ENCODE results near the gene PLCB2.

Gene PLCB2

GRCh38 chr15:40342416-40343320 is 34.9 kb upstream of the PLCB2 start:
- DNase-seq (ENCODE audit: low spot score), result no peak

- DNase-seq (ENCODE audit: low spot score), result peak; percentile 91
Measured at GRCh38 chr15:40340740-40341400, 33.1 kb upstream of the PLCB2 start, which contains the start of gene CCDC9B. TSS of gene CCDC9B (minus strand) at chr15:40340939. CDS start at chr15:40340819, 120 bp downstream.

DNA sequence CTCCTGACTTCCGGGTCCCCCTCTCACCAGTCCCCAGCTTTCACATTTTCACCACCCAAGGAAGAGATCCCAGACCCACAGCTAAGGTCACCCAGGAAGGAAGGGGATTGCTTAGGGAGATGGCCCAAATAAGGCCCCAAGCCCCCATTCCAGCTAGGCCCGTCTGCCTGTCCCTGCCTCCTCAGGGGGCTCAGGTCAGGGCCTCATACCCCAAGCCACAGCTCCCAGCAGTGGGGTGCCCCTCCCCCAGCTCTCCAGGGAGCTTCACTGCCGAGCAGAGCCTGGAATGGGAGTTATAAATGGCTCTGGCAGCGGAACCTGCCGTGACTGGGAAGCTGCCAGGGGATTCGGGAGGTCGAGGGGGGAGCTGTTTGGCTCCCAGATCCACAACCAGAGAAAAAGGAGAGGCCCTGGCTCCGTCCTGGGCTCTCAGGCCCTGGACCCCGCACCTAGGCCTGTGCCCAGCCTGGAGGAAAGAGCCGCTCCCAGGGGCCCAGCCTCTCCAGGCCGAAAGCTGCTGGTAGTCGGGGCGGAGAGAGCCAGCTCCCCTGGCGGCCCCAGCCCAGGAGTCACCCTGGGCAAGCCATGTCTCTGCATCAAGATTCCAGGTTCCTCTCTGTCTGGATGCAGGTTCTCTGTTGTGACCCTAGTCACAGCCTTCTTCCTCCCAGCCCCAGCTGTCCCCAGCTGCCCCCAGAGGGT is 32.5 kb upstream of the PLCB2 start:
- DNase-seq (ENCODE audit: low spot score), result peak; percentile 77

DNA sequence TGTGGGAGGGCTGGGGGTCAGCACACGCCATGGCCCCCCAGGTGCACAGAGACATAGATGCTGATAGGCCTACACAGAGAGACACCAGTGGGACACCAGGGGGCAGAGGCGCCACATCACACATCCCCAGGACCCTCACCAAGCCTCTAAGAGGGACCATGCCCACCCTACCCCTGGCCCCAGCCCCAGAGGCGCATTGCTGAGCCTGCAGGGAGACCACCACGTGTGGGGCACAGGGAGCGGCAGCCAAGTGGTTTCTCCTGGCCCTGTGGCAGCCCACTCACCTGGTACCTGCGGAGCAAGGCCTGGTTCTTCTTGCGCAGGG is 31.8 kb upstream of the PLCB2 start:
- no peak for DNase-seq (ENCODE audit: low spot score)

GRCh38 chr15:40338921-40339620 is 31.3 kb upstream of the PLCB2 start:
- DNase-seq (ENCODE audit: low spot score), result peak; percentile 90

DNA sequence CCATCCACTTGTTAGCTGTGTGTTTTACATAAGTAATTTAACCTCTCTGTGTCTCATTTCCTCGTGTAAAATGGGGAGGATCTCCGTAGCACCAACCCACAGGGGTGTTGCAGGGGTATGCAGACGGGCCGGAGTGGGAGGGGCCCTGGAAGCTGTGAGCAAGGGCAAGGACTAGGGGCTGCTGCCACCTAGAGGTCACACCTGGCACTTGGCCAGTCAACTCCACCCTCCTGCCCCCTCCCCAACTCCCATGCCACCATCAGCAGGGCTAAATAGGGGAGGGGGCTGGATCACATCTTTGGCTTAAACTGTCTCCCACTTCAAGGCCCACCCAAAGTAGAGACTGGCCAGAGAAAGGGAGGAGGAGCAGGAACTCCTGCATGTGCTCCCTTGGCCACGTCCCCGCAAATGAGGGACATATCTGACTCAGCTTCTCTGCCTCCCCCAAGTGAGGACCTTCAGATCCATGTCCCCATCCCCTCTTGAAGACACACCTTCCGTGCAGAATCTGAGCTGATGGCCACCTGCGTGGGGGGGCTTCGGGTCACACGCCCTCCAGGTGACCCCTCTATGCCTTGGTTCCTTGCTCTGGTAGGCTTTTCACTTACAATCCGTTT is 30.4 kb upstream of the PLCB2 start:
- peak; percentile 53 for DNase-seq (ENCODE audit: low spot score)

GRCh38 chr15:40337597-40337996 is 29.9 kb upstream of the PLCB2 start:
- no peak for DNase-seq (ENCODE audit: low spot score)

- no peak for DNase-seq (ENCODE audit: low spot score)
Measured at GRCh38 chr15:40336744-40337122, 29.0 kb upstream of the PLCB2 start.

DNA sequence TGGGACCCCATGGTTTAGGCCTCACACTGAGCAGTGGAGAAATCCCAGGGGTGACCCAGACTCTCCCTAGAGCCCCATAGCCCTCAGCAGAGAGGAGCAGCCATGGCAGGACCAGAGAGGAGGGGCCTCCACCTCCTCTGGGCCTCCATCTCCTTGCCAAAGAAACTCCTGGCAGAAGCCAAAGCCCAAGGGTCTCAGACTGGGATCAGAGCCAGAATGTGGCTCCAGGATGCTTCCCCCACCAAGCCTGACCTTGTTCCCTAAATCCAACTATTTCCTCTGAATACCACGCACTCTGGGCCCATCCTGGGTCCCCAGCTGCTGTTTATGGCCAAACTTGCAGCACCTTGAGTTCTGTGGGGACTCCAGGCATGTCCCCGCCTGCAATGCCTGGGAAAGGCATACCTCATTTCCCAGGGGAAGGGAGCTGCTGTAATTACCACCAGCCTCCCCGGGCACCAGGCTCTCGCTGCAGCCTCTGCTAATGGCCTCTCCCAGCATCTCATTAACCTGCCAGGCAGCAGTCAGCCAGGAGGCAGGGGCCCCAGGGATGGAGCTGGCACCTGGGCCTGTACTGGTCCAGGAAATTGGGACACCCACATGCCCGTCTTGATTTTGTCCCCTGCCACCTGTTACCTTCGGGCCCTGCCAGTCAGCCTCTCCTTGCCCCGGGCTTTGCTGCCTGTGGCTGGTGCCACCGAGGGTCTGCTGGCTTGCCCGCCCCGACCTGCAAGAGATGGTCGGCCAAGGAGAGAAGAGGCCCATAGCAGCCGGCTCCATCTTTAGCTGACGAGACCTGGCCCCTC is 28.4 kb upstream of the PLCB2 start:
- no peak for DNase-seq (ENCODE audit: low spot score)

DNA sequence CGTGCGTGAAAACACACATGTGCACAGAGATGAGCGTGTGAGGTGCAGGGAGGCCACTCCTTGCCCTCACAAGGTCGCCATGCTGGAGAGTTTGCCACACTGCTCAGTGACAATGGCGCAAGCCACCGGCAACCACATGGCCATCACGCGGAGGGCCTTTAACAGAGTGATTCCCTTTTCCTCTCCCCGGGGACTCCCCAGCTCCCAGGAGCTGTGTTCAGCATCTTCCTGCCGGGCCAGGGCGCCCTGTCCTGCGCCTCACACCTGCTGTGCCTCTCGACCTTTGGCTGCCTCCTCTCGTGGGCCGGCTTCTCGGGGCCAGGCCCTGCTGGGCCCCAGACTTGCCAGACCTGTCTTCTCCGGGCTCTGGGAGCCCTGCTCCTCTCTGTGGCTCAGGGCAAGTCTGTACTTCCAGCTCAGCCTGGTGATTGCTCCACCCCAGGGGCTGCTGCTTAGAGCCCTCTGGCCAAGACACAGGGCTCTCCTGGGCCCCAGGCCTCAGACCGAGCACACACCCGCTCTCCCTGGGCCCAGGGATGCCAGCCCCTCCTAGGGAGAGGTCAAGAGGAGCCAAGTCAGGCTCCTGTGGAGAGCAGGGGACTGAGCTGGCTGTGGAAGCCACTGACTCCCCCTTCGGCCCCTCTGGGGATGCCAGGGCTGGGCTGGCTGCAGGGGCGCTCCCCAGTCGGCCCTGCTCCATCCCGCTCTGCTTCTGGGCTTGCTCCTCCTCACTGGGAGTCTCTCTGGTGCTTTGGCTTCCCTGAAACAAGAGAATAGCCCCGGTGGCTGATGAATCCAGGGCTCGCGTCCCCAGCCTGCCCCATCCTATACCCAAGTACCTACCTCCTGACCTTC is 27.4 kb upstream of the PLCB2 start:
- DNase-seq (ENCODE audit: low spot score), result no peak

- no peak for DNase-seq (ENCODE audit: low spot score)
Measured at GRCh38 chr15:40334541-40334940, 26.8 kb upstream of the PLCB2 start.

DNA sequence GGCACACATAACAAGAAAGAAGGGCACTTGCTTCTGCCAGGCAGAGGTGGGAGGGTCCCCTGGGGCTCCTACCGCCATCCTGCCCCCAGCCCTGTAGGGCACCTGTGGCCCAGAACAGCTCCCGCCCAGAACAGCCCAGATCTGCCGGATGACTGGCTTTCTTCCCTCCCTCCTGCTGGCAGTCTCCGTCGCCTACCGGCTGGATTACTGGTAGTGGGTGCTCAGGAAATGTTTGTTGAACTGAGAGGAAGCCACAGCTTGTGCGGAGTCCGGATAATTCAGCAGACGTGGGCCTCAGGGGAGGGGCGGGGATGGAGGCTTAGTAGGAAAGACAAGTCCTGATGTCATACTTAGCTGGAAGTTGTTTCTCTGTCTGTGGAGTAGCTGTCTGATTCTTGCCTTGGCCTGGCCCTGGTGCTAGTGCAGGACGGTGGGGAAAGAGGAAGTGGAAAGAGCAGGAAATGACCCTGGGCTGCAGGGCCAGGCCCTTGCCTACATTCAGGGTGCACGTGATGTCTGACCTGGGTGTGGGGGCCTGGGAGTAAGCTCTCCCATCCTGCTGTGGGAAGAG is 26.3 kb upstream of the PLCB2 start:
- peak; percentile 71 for DNase-seq (ENCODE audit: low spot score)

DNA sequence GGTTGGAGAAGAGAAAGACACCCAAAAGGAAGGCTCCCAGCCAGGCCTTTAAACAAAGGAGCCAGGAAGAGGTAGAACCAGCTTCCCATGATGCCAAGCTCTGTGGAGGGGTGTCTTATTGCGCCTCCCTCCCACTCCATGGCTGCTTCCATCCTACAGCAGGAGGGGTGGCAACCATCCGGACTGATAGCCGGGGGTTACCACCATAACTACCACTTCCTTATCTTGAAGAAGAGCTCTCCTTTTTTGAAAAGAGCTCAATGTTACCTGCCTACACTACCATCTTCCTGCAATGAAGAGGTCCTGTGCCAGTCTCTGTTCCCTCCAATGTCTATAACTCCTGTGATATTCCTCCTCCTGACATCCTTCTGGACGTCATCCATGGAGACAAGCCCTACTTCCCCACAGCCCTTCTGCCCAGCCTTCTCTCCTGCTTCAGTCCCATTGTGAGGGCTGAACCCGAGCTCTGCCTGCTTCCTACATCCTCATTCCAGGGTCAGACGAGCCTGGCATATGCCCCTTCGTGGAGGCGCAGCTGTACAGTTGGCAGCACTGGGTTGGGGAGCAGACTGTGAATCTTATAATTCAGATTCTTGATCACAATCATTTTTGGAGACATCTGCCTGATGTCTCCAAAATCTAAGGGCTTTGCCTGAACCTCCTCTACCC is 24.5 kb upstream of the PLCB2 start:
- DNase-seq (ENCODE audit: low spot score), result no peak

- no peak for DNase-seq (ENCODE audit: low spot score)
Measured at GRCh38 chr15:40331637-40332036, 23.9 kb upstream of the PLCB2 start.

- no peak for DNase-seq (ENCODE audit: low spot score)
Measured at GRCh38 chr15:40331026-40331425, 23.3 kb upstream of the PLCB2 start.

- no peak for DNase-seq (ENCODE audit: low spot score)
Measured at GRCh38 chr15:40330368-40330836, 22.7 kb upstream of the PLCB2 start.

DNA sequence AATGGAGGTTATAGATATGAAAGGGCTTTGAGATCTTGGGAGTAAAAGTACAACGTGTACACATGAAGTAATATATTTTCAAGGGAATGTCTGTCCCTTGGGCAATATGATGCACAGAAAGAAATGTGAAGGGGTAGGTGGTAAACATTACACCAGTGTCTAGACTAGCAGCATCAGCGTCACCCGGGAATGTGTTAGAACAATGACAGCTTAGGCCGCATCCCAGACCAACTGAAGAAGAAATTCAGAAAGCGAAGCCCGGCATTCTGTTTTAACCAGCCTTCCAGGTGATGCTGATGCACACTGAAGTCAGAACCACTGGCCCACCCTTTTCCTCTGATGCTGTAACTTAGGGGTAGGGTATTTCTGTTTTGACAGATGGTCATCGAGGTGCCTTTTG is 22.1 kb upstream of the PLCB2 start:
- DNase-seq (ENCODE audit: low spot score), result no peak

DNA sequence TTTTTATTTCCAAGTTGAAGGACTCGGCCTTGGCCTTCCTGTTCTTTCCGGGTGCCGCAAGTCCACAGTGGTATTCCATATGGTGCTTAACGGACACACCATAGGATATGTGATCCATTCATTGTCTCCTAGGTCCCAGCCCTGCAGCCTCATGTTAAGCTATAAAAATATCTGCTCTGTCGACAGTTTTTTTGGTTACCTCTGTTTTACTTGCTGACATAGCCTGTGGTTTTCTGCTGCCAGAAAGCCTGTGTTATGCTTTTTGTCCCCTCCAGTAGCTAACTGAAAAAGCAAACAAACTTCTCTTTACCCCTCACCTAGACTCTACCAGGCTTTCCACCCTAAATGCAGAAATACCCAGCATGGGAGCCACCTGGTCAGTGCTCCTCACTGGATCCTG is 21.0 kb upstream of the PLCB2 start:
- DNase-seq (ENCODE audit: low spot score), result no peak

DNA sequence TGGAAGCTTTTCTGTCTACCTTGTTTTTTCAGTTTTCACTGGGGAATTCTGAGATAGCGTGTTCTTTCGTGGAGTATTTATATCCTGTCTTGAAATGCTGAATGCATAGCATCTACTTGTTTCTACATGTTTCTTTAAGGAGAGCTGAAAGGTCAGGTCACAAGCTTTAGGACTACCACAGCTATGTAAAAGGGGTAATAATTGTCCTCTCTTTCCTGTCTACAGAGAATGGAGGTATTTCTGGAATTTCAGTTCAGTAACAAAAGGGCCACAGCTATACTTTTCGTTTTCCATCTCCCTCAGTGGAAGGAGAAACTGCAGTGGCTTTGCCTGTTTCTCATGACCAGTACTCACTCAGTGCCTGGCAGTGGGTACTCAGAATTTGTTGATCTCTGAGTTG is 20.4 kb upstream of the PLCB2 start:
- DNase-seq (ENCODE audit: low spot score), result no peak
